WTC11 (cell line): ENCODE results near the gene MCM7. TPM values are rescaled to one million over a fixed set of nuclear protein-coding genes. Genes with fewer than 3 reads are reported as not detected.

Experiments
- AFF4 ChIP-seq: sonication (generic); formaldehyde crosslinking; IDR thresholded peaks from 2 replicates; pipeline ENCODE4 v1.8.1; 2023; ENCODE audit warnings: mild to moderate bottlenecking, missing genetic modification reagents, borderline replicate concordance
- CREM ChIP-seq: sonication (generic); formaldehyde crosslinking; IDR thresholded peaks from 2 replicates; pipeline ENCODE4 v1.8.1; 2022; ENCODE audit warnings: mild to moderate bottlenecking, missing genetic modification reagents, moderate library complexity
- GRHL2 ChIP-seq: fragments of 250-450 bp; sonication (Bioruptor Pico); IDR thresholded peaks from 2 replicates; pipeline ENCODE4 v1.8.0; 2022; ENCODE audit warnings: mild to moderate bottlenecking, moderate library complexity; ENCODE audit not compliant: insufficient replicate concordance, severe bottlenecking
- GTF2I ChIP-seq: fragments of 250-450 bp; sonication (Bioruptor Pico); conservative IDR thresholded peaks from 2 replicates; pipeline ENCODE4 v1.4.0; 2021; ENCODE audit warnings: mild to moderate bottlenecking
- HMGA2 ChIP-seq: fragments of 250-450 bp; sonication (Bioruptor Pico); IDR thresholded peaks from 2 replicates; pipeline ENCODE4 v1.4.0; 2021; ENCODE audit warnings: mild to moderate bottlenecking, moderate library complexity
- MYBL2 ChIP-seq: sonication (generic); formaldehyde crosslinking; IDR thresholded peaks from 2 replicates; pipeline ENCODE4 v1.8.1; 2023; ENCODE audit warnings: mild to moderate bottlenecking, moderate library complexity, missing genetic modification reagents
- NR1H2 ChIP-seq: sonication (generic); formaldehyde crosslinking; IDR thresholded peaks from 2 replicates; pipeline ENCODE4 v1.9.0; 2021; ENCODE audit warnings: mild to moderate bottlenecking, moderate library complexity, missing genetic modification reagents
- OVOL2 ChIP-seq: fragments of 250-450 bp; sonication (Bioruptor Pico); IDR thresholded peaks from 2 replicates; pipeline ENCODE4 v1.9.0; 2021; ENCODE audit warnings: mild to moderate bottlenecking, borderline replicate concordance
- TEAD4 ChIP-seq: sonication (generic); formaldehyde crosslinking; IDR thresholded peaks from 2 replicates; pipeline ENCODE4 v1.8.0; 2022; ENCODE audit warnings: mild to moderate bottlenecking, missing genetic modification reagents
- ZNF121 ChIP-seq: sonication (generic); formaldehyde crosslinking; IDR thresholded peaks from 2 replicates; pipeline ENCODE4 v1.8.0; 2023; ENCODE audit warnings: missing genetic modification reagents
- ZNF232 ChIP-seq: sonication (generic); formaldehyde crosslinking; IDR thresholded peaks from 2 replicates; pipeline ENCODE4 v1.8.0; 2022; ENCODE audit warnings: mild to moderate bottlenecking, missing genetic modification reagents
- ZNF281 ChIP-seq: sonication (generic); formaldehyde crosslinking; IDR thresholded peaks from 2 replicates; pipeline ENCODE4 v1.8.0; 2023; ENCODE audit warnings: mild to moderate bottlenecking, missing genetic modification reagents
- ZNF671 ChIP-seq: fragments of 250-450 bp; sonication (Bioruptor Pico); IDR thresholded peaks from 2 replicates; pipeline ENCODE4 v1.8.0; 2021; ENCODE audit warnings: mild to moderate bottlenecking
- total RNA-seq: library from RNA; stranded (reverse); gene quantifications from 3 replicates; pipeline ENCODE4 v1.2.3, GENCODE V29; 2021
- TF ChIP-seq, protein P1 (sequence below): sonication (generic); formaldehyde crosslinking; IDR thresholded peaks from 2 replicates; pipeline ENCODE4 v1.8.0; 2022; ENCODE audit warnings: missing genetic modification reagents
- TF ChIP-seq, protein P2 (sequence below): sonication (generic); formaldehyde crosslinking; IDR thresholded peaks from 2 replicates; pipeline ENCODE4 v1.8.0; 2023; ENCODE audit warnings: missing genetic modification reagents, mild to moderate bottlenecking, borderline replicate concordance
- TF ChIP-seq, protein P3 (sequence below): sonication (generic); formaldehyde crosslinking; IDR thresholded peaks from 2 replicates; pipeline ENCODE4 v1.8.1; 2022; ENCODE audit warnings: mild to moderate bottlenecking, moderate library complexity, missing genetic modification reagents
- TF ChIP-seq, protein P4 (sequence below): sonication (generic); formaldehyde crosslinking; IDR thresholded peaks from 2 replicates; pipeline ENCODE4 v1.8.0; 2022; ENCODE audit warnings: mild to moderate bottlenecking, missing genetic modification reagents
- TF ChIP-seq, protein P5 (sequence below): sonication (generic); formaldehyde crosslinking; IDR thresholded peaks from 2 replicates; pipeline ENCODE4 v1.8.1; 2023; ENCODE audit warnings: mild to moderate bottlenecking, missing genetic modification reagents, moderate library complexity

MCM7 gene
- total RNA-seq, 1 experiment from 2014 or later: 351 TPM

GRCh38 chr7:100119072-100119969 lies 18.1 kb upstream of the MCM7 start, which contains the start of the genes CNPY4 and TAF6 (continued):
- TF ChIP-seq AFF4 (no peak), NR1H2 (CRISPR knock-in tag) (no peak), GRHL2 (CRISPR knock-in tag) (no peak), MYBL2 (no peak), ZNF232 (peak; percentile 67; the same call in 1 of the 2 replicates), HMGA2 (no peak), ZNF281 (no peak), GTF2I (CRISPR knock-in tag) (no peak), CREM (CRISPR knock-in tag) (peak; percentile 46; the same call in 1 of the 2 replicates), ZNF121 (no peak), OVOL2 (CRISPR knock-in tag) (no peak; the same call in 1 of the 2 replicates), ZNF671 (CRISPR knock-in tag) (no peak), TEAD4 (CRISPR knock-in tag) (no peak)
- TF ChIP-seq, protein P1, sequence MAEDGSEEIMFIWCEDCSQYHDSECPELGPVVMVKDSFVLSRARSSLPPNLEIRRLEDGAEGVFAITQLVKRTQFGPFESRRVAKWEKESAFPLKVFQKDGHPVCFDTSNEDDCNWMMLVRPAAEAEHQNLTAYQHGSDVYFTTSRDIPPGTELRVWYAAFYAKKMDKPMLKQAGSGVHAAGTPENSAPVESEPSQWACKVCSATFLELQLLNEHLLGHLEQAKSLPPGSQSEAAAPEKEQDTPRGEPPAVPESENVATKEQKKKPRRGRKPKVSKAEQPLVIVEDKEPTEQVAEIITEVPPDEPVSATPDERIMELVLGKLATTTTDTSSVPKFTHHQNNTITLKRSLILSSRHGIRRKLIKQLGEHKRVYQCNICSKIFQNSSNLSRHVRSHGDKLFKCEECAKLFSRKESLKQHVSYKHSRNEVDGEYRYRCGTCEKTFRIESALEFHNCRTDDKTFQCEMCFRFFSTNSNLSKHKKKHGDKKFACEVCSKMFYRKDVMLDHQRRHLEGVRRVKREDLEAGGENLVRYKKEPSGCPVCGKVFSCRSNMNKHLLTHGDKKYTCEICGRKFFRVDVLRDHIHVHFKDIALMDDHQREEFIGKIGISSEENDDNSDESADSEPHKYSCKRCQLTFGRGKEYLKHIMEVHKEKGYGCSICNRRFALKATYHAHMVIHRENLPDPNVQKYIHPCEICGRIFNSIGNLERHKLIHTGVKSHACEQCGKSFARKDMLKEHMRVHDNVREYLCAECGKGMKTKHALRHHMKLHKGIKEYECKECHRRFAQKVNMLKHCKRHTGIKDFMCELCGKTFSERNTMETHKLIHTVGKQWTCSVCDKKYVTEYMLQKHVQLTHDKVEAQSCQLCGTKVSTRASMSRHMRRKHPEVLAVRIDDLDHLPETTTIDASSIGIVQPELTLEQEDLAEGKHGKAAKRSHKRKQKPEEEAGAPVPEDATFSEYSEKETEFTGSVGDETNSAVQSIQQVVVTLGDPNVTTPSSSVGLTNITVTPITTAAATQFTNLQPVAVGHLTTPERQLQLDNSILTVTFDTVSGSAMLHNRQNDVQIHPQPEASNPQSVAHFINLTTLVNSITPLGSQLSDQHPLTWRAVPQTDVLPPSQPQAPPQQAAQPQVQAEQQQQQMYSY (CRISPR knock-in tag): 0 out of 2 replicates have a peak, but pooled peaks have one; percentile 9
- TF ChIP-seq, protein P2, sequence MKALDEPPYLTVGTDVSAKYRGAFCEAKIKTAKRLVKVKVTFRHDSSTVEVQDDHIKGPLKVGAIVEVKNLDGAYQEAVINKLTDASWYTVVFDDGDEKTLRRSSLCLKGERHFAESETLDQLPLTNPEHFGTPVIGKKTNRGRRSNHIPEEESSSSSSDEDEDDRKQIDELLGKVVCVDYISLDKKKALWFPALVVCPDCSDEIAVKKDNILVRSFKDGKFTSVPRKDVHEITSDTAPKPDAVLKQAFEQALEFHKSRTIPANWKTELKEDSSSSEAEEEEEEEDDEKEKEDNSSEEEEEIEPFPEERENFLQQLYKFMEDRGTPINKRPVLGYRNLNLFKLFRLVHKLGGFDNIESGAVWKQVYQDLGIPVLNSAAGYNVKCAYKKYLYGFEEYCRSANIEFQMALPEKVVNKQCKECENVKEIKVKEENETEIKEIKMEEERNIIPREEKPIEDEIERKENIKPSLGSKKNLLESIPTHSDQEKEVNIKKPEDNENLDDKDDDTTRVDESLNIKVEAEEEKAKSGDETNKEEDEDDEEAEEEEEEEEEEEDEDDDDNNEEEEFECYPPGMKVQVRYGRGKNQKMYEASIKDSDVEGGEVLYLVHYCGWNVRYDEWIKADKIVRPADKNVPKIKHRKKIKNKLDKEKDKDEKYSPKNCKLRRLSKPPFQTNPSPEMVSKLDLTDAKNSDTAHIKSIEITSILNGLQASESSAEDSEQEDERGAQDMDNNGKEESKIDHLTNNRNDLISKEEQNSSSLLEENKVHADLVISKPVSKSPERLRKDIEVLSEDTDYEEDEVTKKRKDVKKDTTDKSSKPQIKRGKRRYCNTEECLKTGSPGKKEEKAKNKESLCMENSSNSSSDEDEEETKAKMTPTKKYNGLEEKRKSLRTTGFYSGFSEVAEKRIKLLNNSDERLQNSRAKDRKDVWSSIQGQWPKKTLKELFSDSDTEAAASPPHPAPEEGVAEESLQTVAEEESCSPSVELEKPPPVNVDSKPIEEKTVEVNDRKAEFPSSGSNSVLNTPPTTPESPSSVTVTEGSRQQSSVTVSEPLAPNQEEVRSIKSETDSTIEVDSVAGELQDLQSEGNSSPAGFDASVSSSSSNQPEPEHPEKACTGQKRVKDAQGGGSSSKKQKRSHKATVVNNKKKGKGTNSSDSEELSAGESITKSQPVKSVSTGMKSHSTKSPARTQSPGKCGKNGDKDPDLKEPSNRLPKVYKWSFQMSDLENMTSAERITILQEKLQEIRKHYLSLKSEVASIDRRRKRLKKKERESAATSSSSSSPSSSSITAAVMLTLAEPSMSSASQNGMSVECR (CRISPR knock-in tag): no peak; the same call in 1 of the 2 replicates
- TF ChIP-seq, protein P3, sequence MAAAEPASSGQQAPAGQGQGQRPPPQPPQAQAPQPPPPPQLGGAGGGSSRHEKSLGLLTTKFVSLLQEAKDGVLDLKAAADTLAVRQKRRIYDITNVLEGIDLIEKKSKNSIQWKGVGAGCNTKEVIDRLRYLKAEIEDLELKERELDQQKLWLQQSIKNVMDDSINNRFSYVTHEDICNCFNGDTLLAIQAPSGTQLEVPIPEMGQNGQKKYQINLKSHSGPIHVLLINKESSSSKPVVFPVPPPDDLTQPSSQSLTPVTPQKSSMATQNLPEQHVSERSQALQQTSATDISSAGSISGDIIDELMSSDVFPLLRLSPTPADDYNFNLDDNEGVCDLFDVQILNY: 0 out of 2 replicates have a peak, but pooled peaks have one; percentile 20
- TF ChIP-seq, protein P4, sequence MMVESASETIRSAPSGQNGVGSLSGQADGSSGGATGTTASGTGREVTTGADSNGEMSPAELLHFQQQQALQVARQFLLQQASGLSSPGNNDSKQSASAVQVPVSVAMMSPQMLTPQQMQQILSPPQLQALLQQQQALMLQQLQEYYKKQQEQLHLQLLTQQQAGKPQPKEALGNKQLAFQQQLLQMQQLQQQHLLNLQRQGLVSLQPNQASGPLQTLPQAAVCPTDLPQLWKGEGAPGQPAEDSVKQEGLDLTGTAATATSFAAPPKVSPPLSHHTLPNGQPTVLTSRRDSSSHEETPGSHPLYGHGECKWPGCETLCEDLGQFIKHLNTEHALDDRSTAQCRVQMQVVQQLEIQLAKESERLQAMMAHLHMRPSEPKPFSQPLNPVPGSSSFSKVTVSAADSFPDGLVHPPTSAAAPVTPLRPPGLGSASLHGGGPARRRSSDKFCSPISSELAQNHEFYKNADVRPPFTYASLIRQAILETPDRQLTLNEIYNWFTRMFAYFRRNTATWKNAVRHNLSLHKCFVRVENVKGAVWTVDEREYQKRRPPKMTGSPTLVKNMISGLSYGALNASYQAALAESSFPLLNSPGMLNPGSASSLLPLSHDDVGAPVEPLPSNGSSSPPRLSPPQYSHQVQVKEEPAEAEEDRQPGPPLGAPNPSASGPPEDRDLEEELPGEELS: no peak
- TF ChIP-seq, protein P5, sequence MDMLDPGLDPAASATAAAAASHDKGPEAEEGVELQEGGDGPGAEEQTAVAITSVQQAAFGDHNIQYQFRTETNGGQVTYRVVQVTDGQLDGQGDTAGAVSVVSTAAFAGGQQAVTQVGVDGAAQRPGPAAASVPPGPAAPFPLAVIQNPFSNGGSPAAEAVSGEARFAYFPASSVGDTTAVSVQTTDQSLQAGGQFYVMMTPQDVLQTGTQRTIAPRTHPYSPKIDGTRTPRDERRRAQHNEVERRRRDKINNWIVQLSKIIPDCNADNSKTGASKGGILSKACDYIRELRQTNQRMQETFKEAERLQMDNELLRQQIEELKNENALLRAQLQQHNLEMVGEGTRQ (CRISPR knock-in tag): no peak
